Right hindlimb (tissue), 1 donor: ENCODE measurements around the gene NAALADL2.
"Not testable (repeated sequence)": the region's sequence is repeated elsewhere in the genome, so short reads cannot be mapped to it uniquely, and the experiment has no call there.

ENCODE experiments used
- DNase-seq: peaks from one replicate; pipeline ENCODE4 v3.0.0-alpha.2; 2018

NAALADL2 gene

DNA sequence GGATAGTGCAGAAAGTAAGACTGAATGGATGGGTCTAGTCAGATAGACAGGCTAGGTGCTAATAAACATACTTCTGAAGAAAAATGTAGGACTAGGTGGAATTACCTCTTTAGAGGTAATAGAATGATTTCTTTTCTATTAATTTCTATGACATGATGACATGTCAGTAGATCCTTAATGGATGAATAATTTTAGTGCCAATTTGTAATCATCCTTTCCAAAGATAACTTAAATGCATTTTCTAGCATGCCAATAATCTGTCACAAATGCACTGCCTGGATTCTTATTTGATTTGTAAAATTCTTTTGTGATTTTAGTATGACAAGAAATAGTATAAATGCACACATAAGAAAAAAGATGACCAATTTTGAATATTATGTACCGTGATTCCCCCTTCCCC lies 356.7 kb downstream of the NAALADL2 start:
- DNase-seq = no peak

DNA sequence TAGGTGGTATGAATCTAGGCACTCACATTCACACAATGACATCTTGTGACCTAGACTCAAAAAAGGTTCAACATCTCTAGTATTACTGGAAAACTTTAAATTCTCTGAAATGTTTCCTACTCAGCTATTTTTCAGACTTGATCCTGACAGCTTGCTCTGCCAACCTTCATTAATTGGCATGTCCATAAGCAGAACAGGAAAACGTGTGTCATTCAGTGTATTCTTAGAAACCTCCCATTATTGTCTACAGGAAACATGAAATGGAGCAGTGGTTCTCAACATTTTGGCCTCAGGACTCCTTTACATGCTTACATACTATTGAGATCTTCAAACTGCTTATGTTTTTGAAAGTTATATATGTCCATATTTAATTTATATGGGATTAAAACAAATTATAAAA lies 363.2 kb downstream of the NAALADL2 start:
- DNase-seq = no peak

GRCh38 chr3:175224051-175224450 lies 364.9 kb downstream of the NAALADL2 start:
- DNase-seq = no peak

GRCh38 chr3:175226444-175226843 lies 367.3 kb downstream of the NAALADL2 start:
- DNase-seq = no peak

GRCh38 chr3:175227126-175227525 lies 368.0 kb downstream of the NAALADL2 start:
- DNase-seq = no peak

- DNase-seq = no peak
These were observed 375.1 kb downstream of the NAALADL2 start for GRCh38 chr3:175233957-175234940.

DNA sequence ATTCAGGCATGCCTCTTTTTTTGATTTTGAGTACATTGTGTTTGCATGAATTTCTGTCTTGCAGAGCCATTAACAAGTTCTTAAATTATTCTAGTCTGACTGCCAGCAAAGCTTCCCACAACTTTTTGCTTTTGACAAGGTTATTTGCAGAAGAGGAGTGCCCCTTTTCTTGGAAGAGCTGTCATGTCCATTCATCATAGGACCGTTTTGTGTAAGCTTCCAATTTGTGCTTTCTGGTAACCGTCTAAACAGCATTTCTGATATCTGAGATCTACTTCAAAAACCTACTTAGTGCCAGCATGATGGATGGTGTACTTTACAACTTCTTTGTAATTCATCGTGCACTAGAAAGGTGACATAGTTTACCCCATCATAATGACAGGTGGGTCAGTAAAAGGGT lies 379.7 kb downstream of the NAALADL2 start:
- no peak for DNase-seq

GRCh38 chr3:175240921-175241320 lies 381.8 kb downstream of the NAALADL2 start:
- DNase-seq = no peak

- DNase-seq = no peak
These were observed 383.1 kb downstream of the NAALADL2 start for GRCh38 chr3:175242243-175242642.

DNA sequence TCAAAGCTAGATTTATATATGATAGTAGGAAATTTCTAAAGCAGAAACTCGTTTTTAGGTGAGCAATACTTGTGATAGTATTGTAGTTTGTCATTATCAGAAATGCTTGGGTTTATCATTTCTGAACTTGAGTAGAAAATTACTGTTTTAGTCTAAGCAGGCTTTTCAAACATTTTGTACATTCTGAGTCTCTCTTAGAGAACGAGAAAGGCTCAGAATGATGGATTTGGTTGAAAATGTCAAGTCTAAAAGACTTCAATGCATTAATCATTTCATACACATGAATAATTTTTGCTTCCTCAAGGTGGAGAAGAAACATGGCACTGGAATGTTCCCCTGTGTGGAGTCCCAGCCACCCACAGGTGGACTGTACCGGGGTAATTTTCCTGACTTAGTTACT lies 387.1 kb downstream of the NAALADL2 start:
- DNase-seq = no peak

DNA sequence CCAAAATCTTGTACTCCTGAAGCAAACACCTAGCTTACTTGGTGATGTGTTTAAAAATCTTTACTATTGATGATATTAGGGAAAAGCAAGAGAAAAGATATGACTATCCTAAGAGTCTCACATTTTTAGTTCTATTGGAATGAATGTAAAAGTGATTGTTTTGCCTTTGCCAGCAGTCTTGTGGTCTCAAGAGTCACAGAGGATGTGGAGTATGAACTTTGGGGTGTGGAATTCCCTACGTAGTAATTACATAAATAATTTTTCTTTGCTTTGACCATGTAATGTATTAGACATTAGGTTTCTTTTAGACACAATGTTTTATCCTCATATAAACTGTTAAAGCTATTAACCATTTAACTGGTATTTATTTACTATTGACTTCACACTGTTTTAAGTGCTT lies 387.6 kb downstream of the NAALADL2 start:
- DNase-seq = no peak

GRCh38 chr3:175247629-175248028 lies 388.5 kb downstream of the NAALADL2 start:
- DNase-seq = no peak

DNA sequence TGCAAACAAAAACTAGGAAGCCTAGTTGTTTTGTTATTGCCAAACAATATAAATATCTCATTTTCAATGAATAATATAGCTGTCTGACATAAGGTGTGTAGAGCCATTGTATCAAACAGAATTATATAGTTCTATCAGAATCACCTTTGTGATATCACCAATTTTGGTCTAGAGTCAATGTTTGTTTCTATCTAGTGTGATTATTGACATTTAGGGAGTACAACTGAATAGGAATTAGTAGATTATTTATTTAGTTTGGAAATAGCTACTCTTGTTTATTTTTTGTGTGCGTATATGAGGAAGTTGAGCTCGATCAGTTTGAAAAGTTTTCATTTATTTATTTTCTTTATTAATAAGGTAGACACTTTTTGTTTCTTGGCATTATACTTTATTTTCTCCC lies 389.7 kb downstream of the NAALADL2 start:
- DNase-seq = no peak

- peak; percentile 38 for DNase-seq
These were observed 396.6 kb downstream of the NAALADL2 start for GRCh38 chr3:175255698-175256097.

DNA sequence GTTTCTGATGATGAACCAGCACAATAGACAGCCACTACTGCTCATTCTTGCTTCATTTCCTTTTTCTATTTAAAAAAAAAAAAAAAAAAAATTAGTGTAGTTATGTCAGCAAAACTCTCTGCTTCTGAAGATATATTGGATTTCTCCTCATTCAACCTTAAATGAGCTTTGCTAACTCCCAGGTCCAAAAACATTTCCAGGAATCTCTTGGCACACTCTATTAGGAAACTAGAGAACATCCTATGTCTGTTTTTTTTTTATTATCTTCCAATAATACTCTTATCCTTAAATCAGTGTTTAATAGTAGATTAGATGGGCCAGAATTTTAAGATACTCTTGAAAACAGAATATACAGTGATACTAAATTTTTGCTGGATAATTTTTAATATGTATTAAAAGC lies 398.0 kb downstream of the NAALADL2 start:
- DNase-seq = no peak

- no peak for DNase-seq
These were observed 399.6 kb downstream of the NAALADL2 start for GRCh38 chr3:175258763-175259162.

- no peak for DNase-seq
These were observed 401.1 kb downstream of the NAALADL2 start for GRCh38 chr3:175260145-175260794.

GRCh38 chr3:175266478-175266877 lies 407.3 kb downstream of the NAALADL2 start:
- DNase-seq = no peak

DNA sequence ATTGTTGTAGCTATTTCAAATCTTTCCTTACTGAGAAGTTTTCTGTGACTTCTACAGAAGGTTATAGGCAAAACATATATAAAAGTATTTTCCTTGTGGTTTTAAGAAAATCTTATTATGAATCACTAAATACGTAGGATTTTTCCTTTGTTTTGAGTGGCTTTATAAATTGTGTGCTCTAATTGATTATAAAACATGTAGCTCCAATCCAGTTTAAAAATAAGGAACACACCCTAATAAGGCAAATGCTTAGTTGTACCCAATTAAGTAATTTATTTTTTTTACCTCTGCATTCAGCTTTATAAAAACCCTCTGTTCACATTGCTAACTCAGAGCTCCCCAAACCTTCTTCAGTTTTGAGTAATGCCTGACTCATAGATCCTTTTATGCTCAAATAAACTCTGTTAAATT lies 408.0 kb downstream of the NAALADL2 start:
- no peak for DNase-seq

DNA sequence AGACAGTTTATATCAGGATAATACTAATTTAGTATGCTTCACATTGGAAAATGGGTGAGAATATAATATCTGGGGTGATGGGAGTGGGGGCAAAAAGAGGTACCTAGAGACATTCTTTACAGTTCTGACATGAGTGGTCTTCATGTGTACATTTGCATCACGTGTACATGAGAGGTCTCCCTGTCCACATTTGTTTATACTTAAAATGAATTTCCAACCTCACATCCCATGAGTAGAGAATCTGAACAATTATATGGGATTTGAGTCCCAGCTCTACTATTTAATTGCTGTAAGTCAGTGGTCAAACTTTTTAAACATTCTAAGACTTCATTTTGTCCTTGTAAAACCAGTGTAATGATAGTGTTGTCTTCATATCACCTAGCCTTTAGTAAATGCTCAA lies 408.4 kb downstream of the NAALADL2 start:
- no peak for DNase-seq

GRCh38 chr3:175269394-175269793 lies 410.3 kb downstream of the NAALADL2 start:
- DNase-seq = no peak

- DNase-seq = no peak
These were observed 411.2 kb downstream of the NAALADL2 start for GRCh38 chr3:175270198-175270837.

DNA sequence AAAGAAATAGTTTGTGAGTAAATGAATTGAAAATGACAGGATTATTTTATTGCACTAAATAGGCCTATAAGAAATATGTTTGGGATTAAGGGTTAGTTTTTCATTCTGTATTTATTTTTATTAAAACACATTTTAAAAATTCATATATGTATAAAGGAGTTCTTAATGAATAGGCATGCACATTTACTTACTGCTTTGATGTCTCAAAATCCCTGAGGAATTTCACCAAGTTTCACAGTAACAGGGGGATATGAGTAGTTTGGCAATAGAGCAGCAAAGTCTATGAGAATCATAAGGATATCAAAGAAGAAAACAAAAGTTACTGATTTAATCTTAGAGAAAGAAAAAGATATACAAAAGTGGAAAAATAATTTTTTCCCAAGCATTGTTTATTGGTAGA lies 411.7 kb downstream of the NAALADL2 start:
- DNase-seq = no peak

- not testable (repeated sequence) for DNase-seq
These were observed 412.3 kb downstream of the NAALADL2 start for GRCh38 chr3:175271465-175271864.
